Activated CD8-positive, alpha-beta T cell treated with anti-CD3 and anti-CD28 coated beads for 36 hours (primary cell): ENCODE data around the gene ZBTB46. TPM values are rescaled to one million over a fixed set of nuclear protein-coding genes. Genes with fewer than 3 reads are reported as not detected.

Experiments
- ATAC-seq: fragments of 200-7000 bp; cut with Tn5 transposase; one replicate; pipeline ENCODE4 v1.10.0; 2021; ENCODE audit warnings: mild to moderate bottlenecking, moderate library complexity
- CTCF ChIA-PET: fragments of 350-600 bp; sonication (Branson Sonifier 250); formaldehyde crosslinking; loops from one replicate; lab custom pipeline; 2021; ENCODE audit warnings: antibody characterized with exemption; lab: Charles Lee
- POLR2A ChIA-PET: fragments of 350-600 bp; sonication (Branson Sonifier 250); formaldehyde crosslinking; loops from one replicate; lab custom pipeline; 2021; ENCODE audit warnings: antibody characterized with exemption; lab: Charles Lee
- DNase-seq: peaks from one replicate; pipeline ENCODE4 v3.0.0-alpha.2; 2020
- H3K27ac Mint-ChIP-seq: one replicate; pipeline ENCODE4 v1.8.0; 2021; ENCODE audit warnings: mild to moderate bottlenecking, mixed read lengths
- H3K27me3 Mint-ChIP-seq: one replicate; pipeline ENCODE4 v1.8.0; 2021; ENCODE audit warnings: mixed read lengths
- H3K36me3 Mint-ChIP-seq: one replicate; pipeline ENCODE4 v1.8.0; 2021; ENCODE audit warnings: low read depth, mixed read lengths
- H3K4me1 Mint-ChIP-seq: one replicate; pipeline ENCODE4 v1.8.0; 2021; ENCODE audit warnings: low read depth, mixed read lengths
- H3K4me3 Mint-ChIP-seq: one replicate; pipeline ENCODE4 v1.8.0; 2021; ENCODE audit warnings: mild to moderate bottlenecking, moderate library complexity, mixed read lengths
- H3K9me3 Mint-ChIP-seq: one replicate; pipeline ENCODE4 v1.8.0; 2021; ENCODE audit warnings: mixed read lengths
- CTCF ChIP-seq: fragments of 200-600 bp; IDR thresholded peaks from one replicate; pipeline ENCODE4 v1.8.0; 2022; ENCODE audit warnings: antibody characterized with exemption, mild to moderate bottlenecking
- intact Hi-C: fragments of 100-400 bp; cut with micrococcal nuclease; formaldehyde crosslinking; loops from one replicate; pipeline ENCODE4 v1.10.0; 2022
- total RNA-seq, 2 experiments: library from RNA; stranded (reverse); gene quantifications; one replicate each; pipeline ENCODE4 v1.2.3, GENCODE V29; 2021

ZBTB46 gene
- total RNA-seq, 2 experiments from 2014 or later = 0.31 to 0.38 TPM

DNA sequence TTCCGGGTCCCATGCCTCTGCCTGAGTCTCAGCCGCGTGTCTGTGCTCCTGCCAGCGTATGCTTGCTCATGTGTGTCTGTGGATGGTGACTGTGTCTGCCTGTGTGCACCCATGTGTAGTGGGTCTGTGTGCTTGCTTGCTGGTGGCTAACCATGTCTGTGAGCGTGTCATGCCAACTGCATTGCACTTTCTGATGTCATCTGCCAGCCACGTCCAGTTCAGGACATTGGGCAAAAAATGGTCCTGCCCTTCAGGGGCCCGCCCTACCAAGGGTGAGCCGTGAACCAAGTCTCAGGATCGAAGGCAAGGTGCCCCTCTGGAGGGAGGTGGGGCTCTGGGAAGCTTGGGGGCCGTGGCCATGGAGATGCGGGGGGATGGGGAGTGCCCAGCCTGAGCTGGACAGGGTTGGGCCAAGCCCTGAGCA is 9.4 kb upstream of the ZBTB46 start:
- Mint-ChIP-seq H3K4me3 (no peak overlapping the region), H3K27me3 (peaks cover 23% of the 10 kb centered on the region), H3K9me3 (no peaks in the 10 kb centered on the region), H3K36me3 (no peaks in the 10 kb centered on the region), H3K27ac (no peak overlapping the region), H3K4me1 (peaks cover 3% of the 10 kb centered on the region)
- ChIA-PET CTCF (interaction anchor here (1.1 kb wide), 1 partner anchor 66 kb away, joined by 4 read pairs; no protein-coding TSS in a partner anchor), POLR2A (no interaction called here)
- DNase-seq (no peak), ATAC-seq (no peak)
- TF ChIP-seq CTCF = no peak
- intact Hi-C loops = no loop called here

DNA sequence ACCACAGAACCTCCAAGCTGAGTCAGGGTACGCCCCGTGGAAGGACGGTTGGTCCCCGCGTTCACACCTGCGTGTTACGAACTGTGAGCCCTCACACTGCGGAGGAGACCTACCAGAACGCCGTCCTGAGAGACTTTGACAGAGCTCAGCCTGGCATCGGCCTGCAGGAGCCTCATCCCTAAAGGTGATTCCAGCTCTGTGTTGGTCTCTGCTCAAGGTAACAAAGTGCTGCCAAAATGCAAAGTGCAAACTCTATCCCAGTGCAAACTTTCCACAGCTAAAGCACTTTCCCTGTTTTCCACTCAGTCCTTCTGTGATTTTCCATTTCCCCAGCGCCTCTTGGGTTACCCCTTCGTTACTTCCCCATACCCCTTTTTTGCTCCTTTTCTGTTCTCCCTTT is 8.6 kb upstream of the ZBTB46 start:
- peaks cover 3% of the 10 kb centered on the region for H3K4me1 Mint-ChIP-seq
- no peaks in the 10 kb centered on the region for H3K36me3 Mint-ChIP-seq
- no peak for TF ChIP-seq CTCF
- ChIA-PET POLR2A (no interaction called here), CTCF (interaction anchor here (1.0 kb wide), 1 partner anchor 54 kb away, joined by 3 read pairs; no protein-coding TSS in a partner anchor)
- no peak for DNase-seq
- no peak overlapping the region for H3K4me3 Mint-ChIP-seq
- no peak for ATAC-seq
- H3K27me3 Mint-ChIP-seq = peaks cover 19% of the 10 kb centered on the region
- intact Hi-C loops = no loop called here
- no peak overlapping the region for H3K27ac Mint-ChIP-seq
- no peaks in the 10 kb centered on the region for H3K9me3 Mint-ChIP-seq

DNA sequence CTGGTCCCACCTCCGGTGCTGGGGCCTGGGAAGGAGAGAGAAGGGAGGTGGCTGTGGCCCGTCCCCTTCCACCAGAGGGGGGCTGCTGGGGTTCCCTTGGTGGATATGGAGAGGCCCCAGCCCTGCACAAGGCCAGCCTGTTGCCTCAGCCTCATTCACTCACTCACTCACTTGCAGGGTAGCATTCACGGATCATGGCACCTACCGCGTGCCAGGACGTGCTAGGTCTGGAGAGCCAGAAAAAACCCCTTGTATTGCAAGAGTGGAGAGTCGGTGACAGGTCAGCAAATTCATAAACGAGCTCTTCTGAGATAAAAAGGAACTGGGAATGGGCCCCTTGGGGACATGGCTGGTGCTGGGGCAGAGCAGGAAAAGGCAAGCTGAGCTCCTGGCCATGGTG is 6.4 kb upstream of the ZBTB46 start:
- TF ChIP-seq CTCF = no peak
- Mint-ChIP-seq H3K36me3 (no peaks in the 10 kb centered on the region), H3K27me3 (peaks cover 12% of the 10 kb centered on the region), H3K9me3 (no peaks in the 10 kb centered on the region), H3K27ac (no peak overlapping the region), H3K4me1 (no peaks in the 10 kb centered on the region), H3K4me3 (no peak overlapping the region)
- intact Hi-C loops = no loop called here
- ATAC-seq (no peak), DNase-seq (no peak)
- CTCF ChIA-PET = no interaction called here
- POLR2A ChIA-PET = no interaction called here

DNA sequence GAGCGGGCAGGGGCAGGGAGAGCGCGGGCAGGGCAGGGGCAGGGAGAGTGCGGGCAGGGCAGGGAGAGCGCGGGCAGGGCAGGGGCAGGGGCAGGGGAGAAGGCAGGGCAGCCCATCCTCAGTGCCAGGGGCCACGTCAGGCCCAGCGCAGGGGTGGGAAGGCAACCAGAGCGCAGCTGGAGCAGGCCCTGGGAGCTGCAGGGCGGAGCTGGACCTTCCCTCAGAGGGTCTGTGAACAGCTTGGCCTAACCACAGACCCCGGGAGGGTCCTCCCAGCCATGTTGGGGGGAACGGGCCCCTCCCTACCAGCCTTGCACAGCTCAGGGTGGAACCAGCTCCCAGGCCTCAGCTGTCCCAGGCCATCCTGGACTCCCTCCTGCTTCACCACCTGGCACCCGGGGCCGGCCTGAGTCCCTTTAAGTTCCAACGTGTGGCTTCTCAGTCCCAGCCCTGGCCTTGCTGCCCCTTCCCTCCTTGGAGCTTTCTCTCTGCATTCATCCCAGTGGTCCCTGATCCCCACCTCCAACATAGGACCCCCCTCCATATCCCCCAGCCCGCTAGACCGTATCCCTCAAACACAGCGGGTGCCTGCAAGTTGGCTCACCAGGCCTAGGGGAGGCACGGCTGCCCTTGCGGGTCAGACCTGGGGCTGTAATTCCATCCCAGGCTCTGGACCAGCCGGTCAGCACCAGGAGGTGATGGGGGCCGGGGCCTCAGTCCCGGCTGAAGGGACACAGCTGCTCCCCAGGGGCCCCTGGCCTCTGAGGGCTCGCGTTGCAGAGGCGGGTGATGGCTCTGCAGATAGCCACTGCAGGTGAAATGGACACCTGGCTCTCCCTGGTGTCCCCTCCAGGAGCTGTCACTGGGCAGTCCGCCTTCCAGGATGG is 5.6 kb upstream of the ZBTB46 start:
- H3K27me3 Mint-ChIP-seq = peaks cover 10% of the 10 kb centered on the region
- DNase-seq = no peak
- H3K4me3 Mint-ChIP-seq = no peak overlapping the region
- H3K9me3 Mint-ChIP-seq = no peaks in the 10 kb centered on the region
- intact Hi-C loops = no loop called here
- no peak for TF ChIP-seq CTCF
- ChIA-PET CTCF (no interaction called here), POLR2A (no interaction called here)
- no peaks in the 10 kb centered on the region for H3K4me1 Mint-ChIP-seq
- no peak overlapping the region for H3K27ac Mint-ChIP-seq
- no peak for ATAC-seq
- H3K36me3 Mint-ChIP-seq = no peaks in the 10 kb centered on the region
